Spleen (tissue), 7 donors: ENCODE measurements around the gene PLXNC1.

Experiments
- CTCF ChIP-seq, 11 experiments: fragments of 200-600 bp in 7 of 11; fragments of 450-650 bp in 4 of 11; sonication (generic) in 4 of 11; IDR thresholded peaks in 8 of 11; conservative IDR thresholded peaks in 3 of 11; 1 replicate in 7 of 11; 2 replicates in 4 of 11; pipeline versions ENCODE4 v1.4.0 to v1.8.0; 2016 to 2021; ENCODE audit warnings: antibody characterized with exemption in 11 of 11, inconsistent platforms in 4 of 11, mild to moderate bottlenecking in 1 of 11
- POLR2A ChIP-seq, 3 donors: fragments of 450-650 bp; IDR thresholded peaks; one replicate each; pipeline ENCODE4 v1.5.1; 2017; ENCODE audit warnings: antibody characterized with exemption in 3 of 3, mild to moderate bottlenecking in 1 of 3
- donor health status: DM: no; HTN: no; CAD: no; lungs with moderate emphysema.
- donor health status: DM: no; HTN: no; CAD: no.
- donor health status: DM: no; HTN: no; CAD: no.

DNA sequence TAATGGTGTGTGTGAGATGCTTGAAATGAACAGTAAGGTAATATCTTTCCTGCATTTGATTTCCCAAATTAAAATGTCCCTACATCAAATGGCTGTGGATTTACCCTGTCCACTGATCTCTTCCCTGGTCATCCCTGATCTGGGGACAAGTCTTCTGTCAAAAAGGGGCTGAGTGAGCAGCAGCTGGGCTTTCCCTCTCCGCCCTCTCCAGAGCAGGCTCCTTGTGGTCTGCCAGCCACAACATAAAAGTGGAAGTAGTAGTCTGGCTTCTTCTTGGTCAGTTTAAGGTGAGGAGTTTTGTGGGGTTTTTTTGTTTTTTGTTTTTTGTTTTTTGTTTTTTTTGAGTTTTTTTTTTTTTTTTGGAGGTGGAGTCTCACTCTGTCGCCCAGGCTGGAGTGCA, 25.2 kb upstream of the PLXNC1 start:
- TF ChIP-seq CTCF (IDR thresholded peaks at IDR 0.05 in 8 of 11, conservative IDR thresholded peaks at IDR 0.05 in 3 of 11) = no peak
- TF ChIP-seq POLR2A (IDR thresholded peaks at IDR 0.05) = no peak
